Measurements from ENCODE around the gene C1orf116. TPM values are rescaled to one million over a fixed set of nuclear protein-coding genes. Genes with fewer than 3 reads are reported as not detected.

The C1orf116 gene
- total and polyA plus RNA-seq, 10 of the 15 experiments (the other 5 are each of a cell fraction or from before 2014, with no cell fraction given): 0.01 to 0.08 TPM; not detected in 8

GRCh38 chr1:206975306-206975705 is 57.2 kb downstream of the C1orf116 start:
- no TSS peak for BruUV-seq (replicated peaks)

More at GRCh38 chr1:206975306-206975705, 57.2 kb downstream of the C1orf116 start:
- SMC1A ChIA-PET (ENCODE audit: uncharacterized antibody, unreplicated experiment): no interaction called here
- 100% methylated on average over 1 of the region's 1 CpG for WGBS (ENCODE audit: insufficient coverage, insufficient replicate concordance, low lambda C conversion rate, missing lambda C conversion rate)
- no peak for DNase-seq (ENCODE audit: low read depth, low spot score)
- Histone ChIP-seq H2AFZ (ENCODE audit: control insufficient read depth, low read depth, low read length) (no peak overlapping the region), H3K9ac (ENCODE audit: control insufficient read depth, insufficient read depth, low read length) (no peak overlapping the region), H3K27me3 (replicated peaks in 1 of 2; ENCODE audit: control insufficient read depth in 2 of 2, insufficient read depth in 2 of 2, low read length in 1 of 2) (no peaks in the 10 kb centered on the region), H3K4me1 (ENCODE audit: control insufficient read depth, insufficient read depth, low read length) (peaks cover 12% of the 10 kb centered on the region), H3K79me2 (ENCODE audit: control insufficient read depth, insufficient read depth, low read length) (no peaks in the 10 kb centered on the region), H3K36me3 (ENCODE audit: control insufficient read depth in 2 of 2, insufficient read depth in 2 of 2, low read length in 1 of 2) (no peaks in the 10 kb centered on the region), H3K4me2 (ENCODE audit: control insufficient read depth, insufficient read depth) (no peak overlapping the region), H3K9me3 (replicated peaks; ENCODE audit: control insufficient read depth, insufficient read depth, low read length) (no peaks in the 10 kb centered on the region), H4K20me1 (ENCODE audit: control insufficient read depth, insufficient read depth) (no peaks in the 10 kb centered on the region), H3K4me3 (no peak overlapping the region), H3K27ac (ENCODE audit: control insufficient read depth, insufficient read depth) (no peak overlapping the region)
- no peak for FAIRE-seq
- no peak for ATAC-seq
- intact Hi-C loops (cut with micrococcal nuclease; ENCODE audit: unreplicated experiment): no loop called here
- RAD21 ChIA-PET (ENCODE audit: unreplicated experiment): interaction anchor here (2.3 kb wide), 1 partner anchor 63 kb away, joined by 7 read pairs; no protein-coding TSS in a partner anchor
- CTCF ChIA-PET: interaction anchor here (1.3 to 12.2 kb wide), 4 partner anchors 41 to 344 kb away, joined by 3 to 314 read pairs (median 152); no protein-coding TSS in a partner anchor
- POLR2A ChIA-PET: interaction anchor here (0.6 kb wide), 1 partner anchor 49 kb away, joined by 3 read pairs; no protein-coding TSS in a partner anchor
- in situ Hi-C loops (cut with MboI): loop anchor here (5.0 kb wide), 1 partner anchor 248 kb away; no protein-coding TSS in a partner anchor
- no peak for TF ChIP-seq SMAD1 (IDR thresholded peaks at IDR 0.05; ENCODE audit: low read depth, partially characterized antibody)
- no peak for TF ChIP-seq IRF5 (IDR thresholded peaks at IDR 0.05; ENCODE audit: borderline replicate concordance)
- TF ChIP-seq RELA (IDR thresholded peaks at IDR 0.05; ENCODE audit: borderline replicate concordance, partially characterized antibody): no peak
- TF ChIP-seq PML (IDR thresholded peaks at IDR 0.05; ENCODE audit: low read length): no peak
- TF ChIP-seq LARP7 (IDR thresholded peaks at IDR 0.05): no peak
- no peak for TF ChIP-seq MXI1 (IDR thresholded peaks at IDR 0.05; ENCODE audit: low read depth, low read length)
- no peak for TF ChIP-seq NR2C1 (IDR thresholded peaks at IDR 0.05)
- TF ChIP-seq ZNF217 (IDR thresholded peaks at IDR 0.05): no peak
- TF ChIP-seq TCF3 (IDR thresholded peaks at IDR 0.05; ENCODE audit: borderline replicate concordance, insufficient read depth, low read depth, low read length): no peak
- TF ChIP-seq RELB (IDR thresholded peaks at IDR 0.05; ENCODE audit: low read depth): no peak
